Measurements from ENCODE around the gene TSC2.
A peak's percentile ranks its signal among the peaks of the same experiment; 100 is the strongest.
"Not testable (repeated sequence)": the region's sequence is repeated elsewhere in the genome, so short reads cannot be mapped to it uniquely, and the experiment has no call there.

Gene TSC2

GRCh38 chr16:2009791-2010510 lies 37.8 kb upstream of the TSC2 start, which contains the start of gene ZNF598:
TSS of gene ZNF598 (minus strand) at chr16:2009821.
- DNase-seq (ENCODE audit: low spot score): peak; percentile 82

GRCh38 chr16:2011726-2012125 lies 36.1 kb upstream of the TSC2 start:
- DNase-seq (ENCODE audit: low spot score): not testable (repeated sequence)

GRCh38 chr16:2013527-2013926 lies 34.3 kb upstream of the TSC2 start:
- DNase-seq (ENCODE audit: low spot score): no peak

GRCh38 chr16:2015117-2015946 lies 32.5 kb upstream of the TSC2 start:
- no peak for DNase-seq (ENCODE audit: low spot score)

GRCh38 chr16:2015947-2016208 lies 31.9 kb upstream of the TSC2 start:
- no peak for DNase-seq (ENCODE audit: low spot score)

GRCh38 chr16:2016407-2016922 lies 31.3 kb upstream of the TSC2 start:
- DNase-seq (ENCODE audit: low spot score): no peak

- DNase-seq (ENCODE audit: low spot score): no peak
Measured at GRCh38 chr16:2019518-2019920, 28.3 kb upstream of the TSC2 start, which contains the start of gene NPW. TSS of gene NPW (plus strand) at chr16:2019785.

- no peak for DNase-seq (ENCODE audit: low spot score)
Measured at GRCh38 chr16:2019921-2020831, 27.6 kb upstream of the TSC2 start.

- DNase-seq (ENCODE audit: low spot score): no peak
Measured at GRCh38 chr16:2022723-2023091, 25.1 kb upstream of the TSC2 start.

- DNase-seq (ENCODE audit: low spot score): peak; percentile 88
Measured at GRCh38 chr16:2023092-2024031, 24.4 kb upstream of the TSC2 start.

GRCh38 chr16:2024032-2024420 lies 23.8 kb upstream of the TSC2 start:
- DNase-seq (ENCODE audit: low spot score): no peak

- DNase-seq (ENCODE audit: low spot score): no peak
Measured at GRCh38 chr16:2025251-2025650, 22.5 kb upstream of the TSC2 start.

GRCh38 chr16:2025878-2026460 lies 21.8 kb upstream of the TSC2 start:
- DNase-seq (ENCODE audit: low spot score): no peak

GRCh38 chr16:2026461-2027023 lies 21.2 kb upstream of the TSC2 start, which contains the start of gene NHERF2:
TSS of gene NHERF2 (plus strand) at chr16:2026902. CDS start at chr16:2027006, 104 bp downstream.
- DNase-seq (ENCODE audit: low spot score): no peak

- DNase-seq (ENCODE audit: low spot score): no peak
Measured at GRCh38 chr16:2027024-2028010, 20.5 kb upstream of the TSC2 start.

GRCh38 chr16:2028146-2028545 lies 19.6 kb upstream of the TSC2 start:
- DNase-seq (ENCODE audit: low spot score): no peak

- DNase-seq (ENCODE audit: low spot score): no peak
Measured at GRCh38 chr16:2028620-2029220, 19.1 kb upstream of the TSC2 start.

GRCh38 chr16:2029350-2029749 lies 18.4 kb upstream of the TSC2 start:
- DNase-seq (ENCODE audit: low spot score): no peak

GRCh38 chr16:2030036-2030435 lies 17.7 kb upstream of the TSC2 start:
- DNase-seq (ENCODE audit: low spot score): no peak

All from kidney capillary endothelial cell (primary cell).